HCT116 (cell line): ENCODE measurements around the gene C1orf185. TPM values are rescaled to one million over a fixed set of nuclear protein-coding genes. Genes with fewer than 3 reads are reported as not detected.

Experiments
- ATAC-seq: fragments of 200-7000 bp; cut with Tn5 transposase; 2 replicates; pipeline ENCODE4 v1.9.1; 2020; ENCODE audit warnings: mild to moderate bottlenecking, moderate library complexity
- BruUV-seq: library from RNA; stranded (reverse); fragments of 400-500 nt; replicated peaks from 2 replicates; lab custom pipeline; 2021; lab: Mats Ljungman, UMichigan
- CTCF ChIA-PET: fragments of 300-600 bp; sonication (Branson Sonifier 250); formaldehyde crosslinking; loops from one replicate; lab custom pipeline; 2021; ENCODE audit warnings: antibody characterized with exemption; lab: Charles Lee
- POLR2A ChIA-PET: fragments of 300-600, 350-600 bp; sonication (Branson Sonifier 250); formaldehyde crosslinking; loops from one replicate; lab custom pipeline; 2021; ENCODE audit warnings: antibody characterized with exemption; lab: Charles Lee
- RAD21 ChIA-PET, 2 experiments: fragments of 300-600 bp; sonication (Branson Sonifier 250); formaldehyde crosslinking; loops; one replicate each; lab custom pipeline; 2023; ENCODE audit warnings: low total read pairs in 2 of 2; ENCODE audit not compliant: uncharacterized antibody in 2 of 2, unreplicated experiment in 2 of 2, low non-redundant PET in 1 of 2; lab: Charles Lee
- DNase-seq: peaks from one replicate; pipeline ENCODE4 v3.0.0-alpha.2; 2010; ENCODE audit warnings: low read depth, low spot score
- H2AFZ ChIP-seq: fragments of 200-600 bp; shearing (Covaris generic), sonication (generic); 2 replicates; pipeline ENCODE4 v1.6.1; 2017; ENCODE audit warnings: low read depth, mixed run types, mixed read lengths, antibody characterized with exemption, low read length; ENCODE audit not compliant: poor library complexity, severe bottlenecking
- H3K27ac ChIP-seq: 2 replicates; pipeline ENCODE4 v1.5.1; 2012; ENCODE audit warnings: low read depth, low read length
- H3K27me3 ChIP-seq: fragments of 200-600 bp; sonication (generic); 2 replicates; pipeline ENCODE4 v1.6.1; 2016; ENCODE audit warnings: mixed run types, low read length, mixed read lengths; ENCODE audit not compliant: insufficient read depth
- H3K36me3 ChIP-seq, 2 experiments: fragments of 200-500 bp in 1 of 2; fragments of 200-600 bp in 1 of 2; sonication (Bioruptor generic) in 1 of 2; sonication (generic) in 1 of 2; 2 replicates each; pipeline versions ENCODE4 v1.5.1 to v1.6.1; 2014 to 2016; ENCODE audit warnings: low read length in 2 of 2, inconsistent platforms in 1 of 2, mixed read lengths in 1 of 2, mixed run types in 1 of 2; ENCODE audit not compliant: insufficient read depth in 2 of 2, control insufficient read depth in 1 of 2
- H3K4me1 ChIP-seq, 2 experiments: fragments of 200-600 bp in 1 of 2; sonication (generic) in 1 of 2; 2 replicates each; pipeline versions ENCODE4 v1.5.1 to v1.6.1; 2012 to 2017; ENCODE audit warnings: low read length in 2 of 2, inconsistent platforms in 1 of 2, mild to moderate bottlenecking in 1 of 2, mixed read lengths in 1 of 2, mixed run types in 1 of 2, moderate library complexity in 1 of 2; ENCODE audit not compliant: insufficient read depth in 2 of 2, control insufficient read depth in 1 of 2
- H3K4me2 ChIP-seq: fragments of 200-600 bp; sonication (generic); 2 replicates; pipeline ENCODE4 v1.6.1; 2017; ENCODE audit warnings: mixed run types, low read length, mixed read lengths
- H3K4me3 ChIP-seq, 2 experiments: fragments of 200-600 bp in 1 of 2; sonication (generic) in 1 of 2; replicated peaks in 1 of 2; 2 replicates each; pipeline ENCODE4 v1.5.1; 2011 to 2016; ENCODE audit warnings: low read length in 2 of 2, control low read depth in 1 of 2, low read depth in 1 of 2, mild to moderate bottlenecking in 1 of 2, mixed read lengths in 1 of 2, mixed run types in 1 of 2
- H3K79me2 ChIP-seq: fragments of 200-600 bp; sonication (generic); 2 replicates; pipeline ENCODE4 v1.6.1; 2017; ENCODE audit warnings: mild to moderate bottlenecking, mixed run types, low read length, moderate library complexity, mixed read lengths; ENCODE audit not compliant: insufficient read depth
- H3K9ac ChIP-seq: fragments of 200-600 bp; sonication (generic); 2 replicates; pipeline ENCODE4 v1.6.1; 2016; ENCODE audit warnings: low read length, mixed read lengths
- H3K9me2 ChIP-seq: fragments of 200-600 bp; sonication (generic), shearing (Covaris generic); 2 replicates; pipeline ENCODE4 v1.6.1; 2017; ENCODE audit warnings: mixed run types, mild to moderate bottlenecking, moderate library complexity; ENCODE audit not compliant: insufficient read depth
- H3K9me3 ChIP-seq, 2 experiments: fragments of 200-500 bp in 1 of 2; fragments of 200-600 bp in 1 of 2; sonication (Bioruptor generic) in 1 of 2; sonication (generic) in 1 of 2; 2 replicates each; pipeline ENCODE4 v1.6.1; 2014 to 2017; ENCODE audit warnings: low read length in 2 of 2, mixed read lengths in 2 of 2, inconsistent platforms in 1 of 2, low read depth in 1 of 2, mild to moderate bottlenecking in 1 of 2, mixed run types in 1 of 2, moderate library complexity in 1 of 2; ENCODE audit not compliant: control insufficient read depth in 1 of 2, insufficient read depth in 1 of 2
- H4K20me1 ChIP-seq: fragments of 200-600 bp; sonication (generic), shearing (Covaris generic); 2 replicates; pipeline ENCODE4 v1.6.1; 2017; ENCODE audit warnings: mixed run types, mild to moderate bottlenecking, moderate library complexity; ENCODE audit not compliant: insufficient read depth
- CEBPB ChIP-seq: IDR thresholded peaks from 2 replicates; pipeline ENCODE4 v1.6.1; 2012; ENCODE audit warnings: low read depth
- EGR1 ChIP-seq: IDR thresholded peaks from 2 replicates; pipeline ENCODE4 v1.6.1; 2012; ENCODE audit warnings: low read depth
- EZH2phosphoT487 ChIP-seq: fragments of 200-600 bp; IDR thresholded peaks from 2 replicates; pipeline ENCODE4 v1.6.1; 2018; ENCODE audit warnings: antibody characterized with exemption, borderline replicate concordance
- FOSL1 ChIP-seq: IDR thresholded peaks from 2 replicates; pipeline ENCODE4 v1.6.1; 2012; ENCODE audit warnings: low read depth
- POLR2A ChIP-seq: IDR thresholded peaks from 2 replicates; pipeline ENCODE4 v1.7.0; 2011; ENCODE audit warnings: borderline replicate concordance; ENCODE audit not compliant: insufficient read depth, insufficient read length; ENCODE audit errors: extremely low read depth
- ZFX ChIP-seq: fragments of 450-650 bp; IDR thresholded peaks from 2 replicates; pipeline ENCODE4 v1.6.1; 2017
- ZNF274 ChIP-seq: fragments of 200-500 bp; sonication (Bioruptor generic); IDR thresholded peaks from 2 replicates; pipeline ENCODE4 v1.6.1; 2014; ENCODE audit warnings: mild to moderate bottlenecking, low read depth, low read length, inconsistent platforms
- intact Hi-C: fragments of 100-400 bp; cut with micrococcal nuclease; formaldehyde crosslinking; loops from 2 replicates; pipeline ENCODE4 v1.10.0; 2022
- total RNA-seq: library from RNA; stranded (reverse); gene quantifications from one replicate; pipeline ENCODE4 v1.2.1, GENCODE V29; 2021; ENCODE audit not compliant: unreplicated experiment
- TF ChIP-seq, protein P1 (sequence below), 3 experiments: fragments of 200-600 bp in 1 of 3; sonication (generic) in 1 of 3; IDR thresholded peaks in 2 of 3; conservative IDR thresholded peaks in 1 of 3; 2 replicates each; pipeline ENCODE4 v1.5.1; 2012 to 2017; ENCODE audit warnings: low read depth in 2 of 3, low read length in 2 of 3, antibody characterized with exemption in 1 of 3, borderline replicate concordance in 1 of 3, control low read depth in 1 of 3, mild to moderate bottlenecking in 1 of 3, mixed read lengths in 1 of 3, mixed run types in 1 of 3, moderate library complexity in 1 of 3; ENCODE audit not compliant: insufficient read depth in 1 of 3
- TF ChIP-seq, protein P2 (sequence below): IDR thresholded peaks from 2 replicates; pipeline ENCODE4 v1.6.1; 2012
- TF ChIP-seq, protein P3 (sequence below): IDR thresholded peaks from 2 replicates; pipeline ENCODE4 v1.6.1; 2012

C1orf185 gene
- total RNA-seq, 1 experiment from 2014 or later: not detected

DNA sequence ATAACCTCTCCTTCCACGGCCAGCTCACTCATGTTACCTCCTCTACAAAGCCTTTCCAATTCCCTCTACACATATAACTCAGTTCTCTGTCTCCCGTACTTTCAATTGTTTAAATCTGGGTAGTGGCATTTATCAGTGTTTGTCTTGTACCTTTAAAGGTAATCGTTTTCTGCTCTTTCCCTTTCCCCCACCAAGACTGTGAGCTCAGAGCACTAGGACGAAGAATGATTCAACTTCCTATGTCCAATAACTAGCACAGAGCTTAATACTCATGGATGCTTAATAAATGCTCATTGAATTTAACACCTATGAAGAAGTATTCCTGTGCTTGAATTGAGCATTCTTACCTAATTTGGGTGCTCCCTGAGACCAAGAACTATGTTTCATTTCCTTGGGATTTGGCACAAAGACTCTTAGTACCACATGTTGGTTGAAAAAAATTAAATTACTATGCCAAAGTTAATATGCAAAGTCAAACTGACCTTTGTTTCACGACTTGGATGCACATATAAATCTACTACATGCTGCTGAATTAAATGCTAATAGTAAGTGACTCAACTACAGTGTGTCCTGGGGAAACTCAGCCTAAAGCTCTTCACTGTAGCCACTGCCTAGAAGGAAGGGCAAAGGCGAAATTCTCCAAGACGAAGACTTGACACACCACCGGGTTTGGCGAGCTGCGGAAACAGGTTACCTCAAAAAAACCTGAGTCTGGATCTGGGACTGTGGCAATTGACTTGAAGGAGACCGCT lies 30.6 kb upstream of the C1orf185 start:
- Histone ChIP-seq H3K4me3 (no peak overlapping the region), H3K9ac (no peak overlapping the region), H3K9me3 (no peaks in the 10 kb centered on the region), H3K4me1 (no peaks in the 10 kb centered on the region), H4K20me1 (no peaks in the 10 kb centered on the region), H3K36me3 (no peaks in the 10 kb centered on the region), H3K79me2 (no peaks in the 10 kb centered on the region), H3K4me2 (no peak overlapping the region), H2AFZ (no peak overlapping the region), H3K27ac (no peak overlapping the region), H3K9me2 (no peaks in the 10 kb centered on the region), H3K27me3 (no peaks in the 10 kb centered on the region)
- CTCF ChIA-PET: no interaction called here
- RAD21 ChIA-PET: no interaction called here
- TF ChIP-seq, protein P1, sequence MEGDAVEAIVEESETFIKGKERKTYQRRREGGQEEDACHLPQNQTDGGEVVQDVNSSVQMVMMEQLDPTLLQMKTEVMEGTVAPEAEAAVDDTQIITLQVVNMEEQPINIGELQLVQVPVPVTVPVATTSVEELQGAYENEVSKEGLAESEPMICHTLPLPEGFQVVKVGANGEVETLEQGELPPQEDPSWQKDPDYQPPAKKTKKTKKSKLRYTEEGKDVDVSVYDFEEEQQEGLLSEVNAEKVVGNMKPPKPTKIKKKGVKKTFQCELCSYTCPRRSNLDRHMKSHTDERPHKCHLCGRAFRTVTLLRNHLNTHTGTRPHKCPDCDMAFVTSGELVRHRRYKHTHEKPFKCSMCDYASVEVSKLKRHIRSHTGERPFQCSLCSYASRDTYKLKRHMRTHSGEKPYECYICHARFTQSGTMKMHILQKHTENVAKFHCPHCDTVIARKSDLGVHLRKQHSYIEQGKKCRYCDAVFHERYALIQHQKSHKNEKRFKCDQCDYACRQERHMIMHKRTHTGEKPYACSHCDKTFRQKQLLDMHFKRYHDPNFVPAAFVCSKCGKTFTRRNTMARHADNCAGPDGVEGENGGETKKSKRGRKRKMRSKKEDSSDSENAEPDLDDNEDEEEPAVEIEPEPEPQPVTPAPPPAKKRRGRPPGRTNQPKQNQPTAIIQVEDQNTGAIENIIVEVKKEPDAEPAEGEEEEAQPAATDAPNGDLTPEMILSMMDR (IDR thresholded peaks at IDR 0.05 in 2 of 3, conservative IDR thresholded peaks at IDR 0.05 in 1 of 3; ENCODE audit: borderline replicate concordance in 1 of 3, insufficient read depth in 1 of 3, low read depth in 2 of 3, low read length in 2 of 3): no peak
- TF ChIP-seq FOSL1: no peak
- TF ChIP-seq, protein P2, sequence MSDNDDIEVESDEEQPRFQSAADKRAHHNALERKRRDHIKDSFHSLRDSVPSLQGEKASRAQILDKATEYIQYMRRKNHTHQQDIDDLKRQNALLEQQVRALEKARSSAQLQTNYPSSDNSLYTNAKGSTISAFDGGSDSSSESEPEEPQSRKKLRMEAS: no peak
- TF ChIP-seq POLR2A: no peak
- TF ChIP-seq ZNF274: no peak
- no peak for TF ChIP-seq CEBPB
- no peak for TF ChIP-seq EGR1
- no peak for TF ChIP-seq ZFX
- TF ChIP-seq, protein P3, sequence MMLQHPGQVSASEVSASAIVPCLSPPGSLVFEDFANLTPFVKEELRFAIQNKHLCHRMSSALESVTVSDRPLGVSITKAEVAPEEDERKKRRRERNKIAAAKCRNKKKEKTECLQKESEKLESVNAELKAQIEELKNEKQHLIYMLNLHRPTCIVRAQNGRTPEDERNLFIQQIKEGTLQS: no peak
- TF ChIP-seq EZH2phosphoT487: no peak
- POLR2A ChIA-PET: no interaction called here
- DNase-seq (no peak), ATAC-seq (no peak)
- intact Hi-C loops: no loop called here
- no TSS peak for BruUV-seq
